PC-9 (cell line): ENCODE data around the gene ST8SIA6. TPM values are rescaled to one million over a fixed set of nuclear protein-coding genes. Genes with fewer than 3 reads are reported as not detected.

Experiments used
- BruUV-seq: library from RNA; stranded (reverse); fragments of 400-500 nt; replicated peaks from 2 replicates; lab custom pipeline; 2021; lab: Mats Ljungman, UMichigan
- CTCF ChIA-PET: fragments of 300-600 bp; sonication (Branson Sonifier 250); formaldehyde crosslinking; loops from one replicate; lab custom pipeline; 2022; ENCODE audit warnings: antibody characterized with exemption; lab: Charles Lee
- POLR2A ChIA-PET: fragments of 300-600 bp; sonication (Branson Sonifier 250); formaldehyde crosslinking; loops from one replicate; lab custom pipeline; 2022; ENCODE audit warnings: antibody characterized with exemption; ENCODE audit not compliant: unreplicated experiment; lab: Charles Lee
- DNase-seq, 2 experiments: peaks; one replicate each; pipeline versions ENCODE4 v3.0.0 to v3.0.0-alpha.2; 2015 to 2022; ENCODE audit warnings: mixed read lengths in 1 of 2
- H2AFZ ChIP-seq: fragments of 200-600 bp; sonication (generic); 2 replicates; pipeline ENCODE4 v1.8.1; 2017; ENCODE audit warnings: antibody characterized with exemption
- H3F3A ChIP-seq: fragments of 200-600 bp; sonication (generic); 2 replicates; pipeline ENCODE4 v1.8.1; 2017; ENCODE audit warnings: antibody characterized with exemption, mild to moderate bottlenecking, low read depth; ENCODE audit not compliant: insufficient read depth
- H3K27ac ChIP-seq: fragments of 200-600 bp; sonication (generic); 2 replicates; pipeline ENCODE4 v1.6.1; 2016; ENCODE audit warnings: mixed run types
- H3K27me3 ChIP-seq: fragments of 200-600 bp; sonication (generic); 2 replicates; pipeline ENCODE4 v1.6.1; 2016; ENCODE audit warnings: low read depth, mixed run types; ENCODE audit not compliant: insufficient read depth
- H3K36me3 ChIP-seq: fragments of 200-600 bp; sonication (generic); 2 replicates; pipeline ENCODE4 v1.6.1; 2016; ENCODE audit warnings: low read depth, mixed run types
- H3K4me1 ChIP-seq: fragments of 200-600 bp; sonication (generic); replicated peaks from 2 replicates; pipeline ENCODE4 v1.6.1; 2016; ENCODE audit warnings: mixed run types; ENCODE audit not compliant: insufficient read depth
- H3K4me2 ChIP-seq: fragments of 200-600 bp; sonication (generic); 2 replicates; pipeline ENCODE4 v1.6.1; 2017; ENCODE audit warnings: mixed run types
- H3K4me3 ChIP-seq: fragments of 200-600 bp; sonication (generic); 2 replicates; pipeline ENCODE4 v1.6.1; 2016; ENCODE audit warnings: mixed run types
- H3K79me2 ChIP-seq: fragments of 200-600 bp; sonication (generic); 2 replicates; pipeline ENCODE4 v1.6.1; 2017; ENCODE audit warnings: low read depth, mixed run types
- H3K9me2 ChIP-seq: fragments of 200-600 bp; sonication (generic); 2 replicates; pipeline ENCODE4 v1.8.1; 2017; ENCODE audit warnings: mild to moderate bottlenecking; ENCODE audit not compliant: insufficient read depth
- H3K9me3 ChIP-seq: fragments of 200-600 bp; sonication (generic); 2 replicates; pipeline ENCODE4 v1.8.1; 2016; ENCODE audit warnings: low read depth; ENCODE audit not compliant: insufficient read depth
- H4K20me1 ChIP-seq: fragments of 200-600 bp; sonication (generic); 2 replicates; pipeline ENCODE4 v1.8.1; 2017; ENCODE audit not compliant: insufficient read depth
- CTCF ChIP-seq: fragments of 200-600 bp; sonication (generic); conservative IDR thresholded peaks from 2 replicates; pipeline ENCODE4 v1.6.1; 2017; ENCODE audit warnings: mixed run types, antibody characterized with exemption, mild to moderate bottlenecking, moderate library complexity
- EZH2 ChIP-seq: fragments of 200-600 bp; sonication (generic); IDR thresholded peaks from 2 replicates; pipeline ENCODE4 v1.8.0; 2017; ENCODE audit warnings: antibody characterized with exemption, low read depth
- intact Hi-C: fragments of 100-400 bp; cut with micrococcal nuclease; formaldehyde crosslinking; loops from one replicate; pipeline ENCODE4 v1.10.0; 2022; ENCODE audit not compliant: unreplicated experiment
- total RNA-seq: library from RNA; stranded (reverse); gene quantifications from 2 replicates; pipeline ENCODE4 v1.2.3, GENCODE V29; 2021

Gene ST8SIA6
- total RNA-seq, 1 experiment from 2014 or later, result 2.1 TPM

- intact Hi-C loops, result no loop called here
- BruUV-seq, result no TSS peak
- CTCF ChIA-PET, result no interaction called here
- POLR2A ChIA-PET, result interaction anchor here (0.6 kb wide), 1 partner anchor 18 kb away, joined by 4 read pairs; no protein-coding TSS in a partner anchor
- Histone ChIP-seq H3K27me3 (no peaks in the 10 kb centered on the region), H3K9me3 (no peaks in the 10 kb centered on the region), H3F3A (no peaks in the 10 kb centered on the region), H2AFZ (no peak overlapping the region), H3K4me1 (no peaks in the 10 kb centered on the region), H3K4me3 (no peak overlapping the region), H3K27ac (no peak overlapping the region), H3K9me2 (no peaks in the 10 kb centered on the region), H3K36me3 (no peaks in the 10 kb centered on the region), H4K20me1 (no peaks in the 10 kb centered on the region), H3K79me2 (no peaks in the 10 kb centered on the region), H3K4me2 (no peak overlapping the region)
- TF ChIP-seq EZH2 (no peak), CTCF (no peak)
- no peak for DNase-seq
These were observed 172.1 kb downstream of the ST8SIA6 start for GRCh38 chr10:17282311-17282710.

GRCh38 chr10:17278607-17279240 lies 175.7 kb downstream of the ST8SIA6 start:
- Histone ChIP-seq H3K27ac (no peak overlapping the region), H3K4me3 (no peak overlapping the region), H3K4me1 (no peaks in the 10 kb centered on the region), H3F3A (no peaks in the 10 kb centered on the region), H4K20me1 (no peaks in the 10 kb centered on the region), H3K27me3 (no peaks in the 10 kb centered on the region), H3K79me2 (no peaks in the 10 kb centered on the region), H3K36me3 (no peaks in the 10 kb centered on the region), H3K9me3 (no peaks in the 10 kb centered on the region), H3K9me2 (no peaks in the 10 kb centered on the region), H3K4me2 (no peak overlapping the region), H2AFZ (no peak overlapping the region)
- CTCF ChIA-PET, result no interaction called here
- TF ChIP-seq EZH2 (no peak), CTCF (no peak)
- DNase-seq, result no peak
- POLR2A ChIA-PET, result no interaction called here
- BruUV-seq, result no TSS peak
- intact Hi-C loops, result no loop called here

- no peaks in the 10 kb centered on the region for H3K9me2 ChIP-seq
- intact Hi-C loops, result no loop called here
- TF ChIP-seq EZH2 (no peak), CTCF (no peak)
- H3K4me3 ChIP-seq, result no peak overlapping the region
- no TSS peak for BruUV-seq
- H3K27ac ChIP-seq, result no peak overlapping the region
- ChIA-PET CTCF (no interaction called here), POLR2A (no interaction called here)
- no peaks in the 10 kb centered on the region for H3K36me3 ChIP-seq
- no peaks in the 10 kb centered on the region for H3K79me2 ChIP-seq
- no peaks in the 10 kb centered on the region for H3F3A ChIP-seq
- no peak overlapping the region for H3K4me2 ChIP-seq
- DNase-seq, result no peak
- H4K20me1 ChIP-seq, result no peaks in the 10 kb centered on the region
- H3K9me3 ChIP-seq, result no peaks in the 10 kb centered on the region
- no peaks in the 10 kb centered on the region for H3K27me3 ChIP-seq
- no peaks in the 10 kb centered on the region for H3K4me1 ChIP-seq
- H2AFZ ChIP-seq, result no peak overlapping the region
These were observed 177.5 kb downstream of the ST8SIA6 start for GRCh38 chr10:17276756-17277424.
